Cardiac fibroblast (primary cell): ENCODE results near the gene UVSSA.

ENCODE experiments used
- DNase-seq, 2 donors: peaks; one replicate each; pipeline versions ENCODE4 v3.0.0 to v3.0.0-alpha.2; 2010; ENCODE audit warnings: low read depth in 2 of 2
- H3K4me3 ChIP-seq, 2 donors: replicated peaks in 1 of 2; 1 replicate in 1 of 2; 2 replicates in 1 of 2; pipeline ENCODE4 v1.5.1; 2011; ENCODE audit warnings: low read depth in 2 of 2, low read length in 2 of 2, mild to moderate bottlenecking in 2 of 2, moderate library complexity in 1 of 2
- TF ChIP-seq, protein P1 (sequence below): IDR thresholded peaks from one replicate; pipeline ENCODE4 v1.5.1; 2011; ENCODE audit warnings: low read depth, mild to moderate bottlenecking, low read length, inconsistent platforms

UVSSA gene

DNA sequence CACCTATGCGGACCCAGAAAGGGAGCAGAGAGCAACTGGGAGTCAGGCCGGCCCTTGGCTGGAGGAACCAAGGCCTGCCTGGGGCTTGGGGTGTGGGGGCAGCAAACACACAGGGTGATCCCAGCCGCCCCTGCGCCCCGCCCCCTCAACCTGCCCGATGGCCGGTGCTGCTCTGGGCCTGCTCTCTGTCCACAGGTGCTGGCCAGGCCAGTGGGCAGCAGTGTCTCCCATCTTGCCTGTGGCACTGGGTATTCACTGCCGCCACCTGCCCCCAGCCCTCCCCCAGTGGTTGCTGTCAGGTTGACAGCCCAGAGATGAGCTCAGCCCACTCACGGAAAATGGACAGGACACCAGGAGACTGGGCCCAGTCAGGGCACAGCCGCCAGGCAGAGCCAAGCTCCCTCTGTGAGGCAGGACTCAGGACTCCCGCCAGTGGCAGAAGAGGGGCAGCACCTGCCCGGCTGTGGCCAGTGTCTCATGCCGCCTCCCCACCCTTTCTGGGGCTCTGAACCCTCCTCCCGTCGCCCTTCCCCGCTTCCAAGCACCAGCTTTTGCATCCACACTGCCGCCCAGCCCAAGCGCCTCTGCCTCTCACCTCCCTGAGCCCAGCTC is 54.5 kb downstream of the UVSSA start:
- no peak overlapping the region for H3K4me3 ChIP-seq
- TF ChIP-seq, protein P1, sequence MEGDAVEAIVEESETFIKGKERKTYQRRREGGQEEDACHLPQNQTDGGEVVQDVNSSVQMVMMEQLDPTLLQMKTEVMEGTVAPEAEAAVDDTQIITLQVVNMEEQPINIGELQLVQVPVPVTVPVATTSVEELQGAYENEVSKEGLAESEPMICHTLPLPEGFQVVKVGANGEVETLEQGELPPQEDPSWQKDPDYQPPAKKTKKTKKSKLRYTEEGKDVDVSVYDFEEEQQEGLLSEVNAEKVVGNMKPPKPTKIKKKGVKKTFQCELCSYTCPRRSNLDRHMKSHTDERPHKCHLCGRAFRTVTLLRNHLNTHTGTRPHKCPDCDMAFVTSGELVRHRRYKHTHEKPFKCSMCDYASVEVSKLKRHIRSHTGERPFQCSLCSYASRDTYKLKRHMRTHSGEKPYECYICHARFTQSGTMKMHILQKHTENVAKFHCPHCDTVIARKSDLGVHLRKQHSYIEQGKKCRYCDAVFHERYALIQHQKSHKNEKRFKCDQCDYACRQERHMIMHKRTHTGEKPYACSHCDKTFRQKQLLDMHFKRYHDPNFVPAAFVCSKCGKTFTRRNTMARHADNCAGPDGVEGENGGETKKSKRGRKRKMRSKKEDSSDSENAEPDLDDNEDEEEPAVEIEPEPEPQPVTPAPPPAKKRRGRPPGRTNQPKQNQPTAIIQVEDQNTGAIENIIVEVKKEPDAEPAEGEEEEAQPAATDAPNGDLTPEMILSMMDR = no peak
- DNase-seq = no peak

DNA sequence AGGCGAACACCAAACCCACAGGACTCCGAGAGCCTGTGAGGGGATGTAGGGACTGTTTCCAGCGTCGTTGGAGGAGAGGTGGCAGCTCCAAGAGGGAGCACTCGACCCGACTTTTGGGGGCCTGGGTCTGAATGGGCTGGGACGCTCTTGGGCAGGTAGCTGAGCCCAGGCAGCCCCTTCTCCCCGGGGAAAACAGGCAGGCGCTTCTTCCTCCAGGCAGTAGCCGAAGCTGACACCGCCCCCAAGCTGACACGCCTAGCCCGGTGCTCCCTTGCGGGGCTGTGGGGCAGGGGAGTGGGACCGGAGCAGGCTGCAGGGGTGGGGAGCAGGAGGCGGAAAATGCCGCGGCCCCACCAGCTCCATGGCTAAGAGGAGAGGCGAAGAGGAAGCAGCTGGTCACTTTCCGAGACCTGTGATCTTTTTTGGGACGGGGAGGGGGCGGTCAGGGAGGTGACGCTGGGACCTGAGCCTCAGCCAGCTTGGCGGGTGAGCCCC is 55.1 kb downstream of the UVSSA start:
- DNase-seq = no peak
- H3K4me3 ChIP-seq = no peak overlapping the region
- TF ChIP-seq, protein P1 = no peak

DNA sequence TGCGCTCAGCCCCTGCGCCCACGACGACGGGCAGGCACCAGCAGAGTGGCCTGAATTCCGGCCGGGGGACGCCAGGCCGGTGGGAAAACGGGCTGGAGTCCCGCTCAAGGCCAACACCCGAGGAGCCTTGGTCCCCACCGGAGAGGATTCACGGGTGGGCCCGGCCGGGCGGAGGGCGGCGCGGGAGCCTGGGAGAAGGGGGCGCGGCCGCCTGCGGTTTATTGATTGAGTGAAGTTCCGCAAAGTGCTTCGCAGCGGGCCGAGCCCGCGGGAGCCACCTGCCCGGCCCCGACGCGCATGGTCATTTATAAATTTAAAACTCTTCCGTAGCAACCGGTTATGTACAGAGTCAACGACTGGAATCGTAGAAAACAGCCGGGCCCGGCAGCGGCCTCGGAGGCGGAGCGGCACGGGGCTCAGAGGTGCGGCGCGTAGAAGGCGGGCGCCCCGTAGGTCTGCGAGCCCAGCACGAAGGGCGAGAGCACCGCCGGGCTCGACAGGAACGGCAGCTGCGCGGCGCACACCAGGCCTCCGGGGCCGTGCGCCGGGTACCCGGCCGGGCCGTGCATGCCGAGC is 55.6 kb downstream of the UVSSA start:
- TF ChIP-seq, protein P1 = no peak
- H3K4me3 ChIP-seq = no peak overlapping the region
- no peak for DNase-seq

DNA sequence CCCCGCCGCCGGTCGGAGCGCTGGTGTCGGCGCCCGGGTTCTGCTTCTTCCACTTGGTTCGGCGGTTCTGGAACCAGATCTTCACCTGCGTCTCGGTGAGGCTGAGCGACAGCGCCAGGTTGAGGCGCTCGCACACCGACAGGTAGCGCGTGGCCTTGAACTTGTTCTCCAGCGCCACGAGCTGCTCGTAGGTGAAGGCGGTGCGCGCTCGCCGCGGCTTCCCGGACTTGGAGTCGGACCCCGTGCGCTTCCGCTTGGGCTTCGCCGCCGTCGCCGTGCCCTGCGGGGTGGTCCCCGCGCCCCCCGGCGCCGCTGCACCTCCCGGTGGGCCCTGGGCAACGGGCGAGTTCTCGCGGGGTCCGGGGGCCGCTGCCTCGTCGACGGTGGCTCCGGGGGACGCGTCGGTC is 56.2 kb downstream of the UVSSA start:
- no peak overlapping the region for H3K4me3 ChIP-seq

DNA sequence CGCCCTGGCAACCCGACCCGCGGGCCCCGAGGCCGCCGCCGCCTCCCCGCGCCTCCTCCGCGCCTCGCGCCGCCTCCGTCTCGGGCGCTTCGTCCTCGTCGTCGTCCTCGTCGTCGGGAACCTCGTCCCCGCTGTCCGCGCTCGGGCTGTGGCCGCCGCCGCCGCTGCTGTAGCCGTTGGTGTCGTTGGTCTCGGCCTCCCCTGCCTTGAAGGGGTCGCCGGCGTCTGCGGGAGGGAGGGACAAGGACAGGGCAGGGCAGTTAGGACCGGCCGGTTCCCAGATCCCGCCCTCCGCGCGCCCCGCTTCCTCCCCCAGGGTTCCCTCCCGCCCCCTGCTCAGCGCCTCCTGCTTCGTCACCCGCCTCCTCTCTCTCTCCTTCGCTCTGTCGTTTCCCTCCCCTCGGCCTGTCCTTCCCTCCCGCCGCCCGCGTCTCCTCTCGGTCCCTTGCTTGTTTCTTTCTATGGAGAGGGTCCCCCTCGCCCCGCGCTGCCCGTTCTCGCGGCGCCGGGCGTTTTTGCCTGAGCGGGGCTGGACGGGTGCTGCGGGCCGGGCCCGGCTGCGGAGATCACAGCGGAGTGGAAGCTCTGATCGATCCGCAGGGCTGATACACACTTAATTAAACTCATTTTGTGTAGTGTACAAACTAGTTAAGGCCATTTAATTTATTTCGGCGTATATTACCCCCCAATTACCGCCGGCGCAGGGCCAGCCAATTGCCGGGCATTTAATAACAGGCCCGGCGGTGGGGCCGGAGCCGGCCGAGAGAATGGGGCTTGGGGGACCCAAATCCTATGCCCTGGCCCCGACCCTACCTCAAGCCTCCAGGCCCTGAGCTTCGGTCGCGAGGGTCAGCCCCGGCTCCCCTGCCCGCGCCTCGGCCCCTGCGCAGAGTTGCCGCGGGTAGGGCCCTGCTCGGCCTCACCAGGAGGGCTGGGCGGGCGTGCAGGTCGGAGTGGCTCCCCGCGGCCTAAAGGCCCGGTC is 56.9 kb downstream of the UVSSA start:
- H3K4me3 ChIP-seq = no peak overlapping the region
- TF ChIP-seq, protein P1 = no peak
- DNase-seq = no peak

More for the DNA sequence above, 56.2 kb downstream of the UVSSA start:
- DNase-seq = no peak
- TF ChIP-seq, protein P1 = no peak

DNA sequence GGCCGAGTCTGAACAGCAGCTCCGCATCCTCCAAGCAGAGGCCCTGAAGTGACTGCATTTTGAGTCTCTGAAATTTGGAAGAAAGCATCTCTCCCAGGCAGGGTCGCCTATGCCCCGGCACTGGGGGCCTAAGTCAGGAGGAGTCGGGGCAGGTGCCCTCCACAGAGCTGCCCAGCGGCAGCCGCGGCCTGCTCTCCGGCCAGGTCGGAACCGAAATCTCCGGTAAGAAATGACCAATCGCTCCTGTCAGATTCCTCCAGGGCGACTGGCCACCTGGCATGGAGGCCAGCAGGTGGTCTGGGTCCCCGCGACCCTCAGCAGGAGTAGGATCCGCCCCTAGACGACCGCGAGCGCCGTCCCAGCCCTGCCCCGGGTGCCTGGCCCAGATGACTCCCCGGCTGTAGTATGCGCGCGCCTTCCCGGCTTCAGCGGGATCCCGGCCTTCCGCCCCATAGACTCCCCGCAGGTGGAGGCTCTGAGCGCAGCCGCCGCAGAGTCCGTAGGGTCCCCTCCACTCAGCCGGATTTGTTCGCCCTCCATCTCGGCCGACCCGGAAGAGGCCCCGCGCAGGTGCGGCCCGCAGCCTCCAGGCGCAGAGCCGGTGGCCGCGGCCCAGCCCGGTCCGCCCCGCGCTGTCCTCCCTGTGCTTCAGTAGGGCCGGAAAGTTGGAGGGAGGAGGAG is 57.7 kb downstream of the UVSSA start:
- TF ChIP-seq, protein P1 = no peak
- no peak overlapping the region for H3K4me3 ChIP-seq
- DNase-seq = no peak
